Keratinocyte (primary cell): ENCODE data around the gene MED23.

Source experiments
- CTCF ChIP-seq, 3 experiments: IDR thresholded peaks in 1 of 3; conservative IDR thresholded peaks in 1 of 3; optimal IDR thresholded peaks in 1 of 3; 2 replicates in 2 of 3; 3 replicates in 1 of 3; pipeline versions ENCODE3 to v1.5.1; 2011; ENCODE audit warnings: low read length in 3 of 3, mild to moderate bottlenecking in 3 of 3, moderate library complexity in 2 of 3, control low read depth in 1 of 3, inconsistent platforms in 1 of 3; ENCODE audit not compliant: insufficient read depth in 2 of 3; ENCODE audit errors: extremely low read depth in 1 of 3
- EZH2 ChIP-seq: IDR thresholded peaks from one replicate; pipeline ENCODE4 v1.6.1; 2012; ENCODE audit warnings: inconsistent platforms, mild to moderate bottlenecking, low read length, moderate library complexity

- TF ChIP-seq CTCF (optimal IDR thresholded peaks at IDR 0.05 in 1 of 3, IDR thresholded peaks at IDR 0.05 in 1 of 3, conservative IDR thresholded peaks at IDR 0.05 in 1 of 3; ENCODE audit: extremely low read depth in 1 of 3, insufficient read depth in 2 of 3, low read length in 3 of 3) (no peak), EZH2 (no peak)
These were observed 12.1 kb upstream of the MED23 start for GRCh38 chr6:131640100-131640499.
